Esophagus muscularis mucosa (tissue), 4 donors: ENCODE measurements around the gene DGKG.

Experiments used
- CTCF ChIP-seq, 3 experiments: fragments of 200-600 bp in 2 of 3; fragments of 450-650 bp in 1 of 3; sonication (generic) in 2 of 3; IDR thresholded peaks; one replicate each; pipeline ENCODE4 v1.5.1; 2017 to 2019; ENCODE audit warnings: antibody characterized with exemption in 3 of 3, mild to moderate bottlenecking in 2 of 3, moderate library complexity in 1 of 3
- EP300 ChIP-seq: sonication (generic); formaldehyde crosslinking; IDR thresholded peaks from one replicate; pipeline ENCODE4 v1.6.1; 2017; ENCODE audit warnings: antibody characterized with exemption
- POLR2AphosphoS5 ChIP-seq, 2 donors: sonication (generic); formaldehyde crosslinking; IDR thresholded peaks; one replicate each; pipeline ENCODE4 v1.6.1; 2017; ENCODE audit warnings: antibody characterized with exemption in 2 of 2

DNA sequence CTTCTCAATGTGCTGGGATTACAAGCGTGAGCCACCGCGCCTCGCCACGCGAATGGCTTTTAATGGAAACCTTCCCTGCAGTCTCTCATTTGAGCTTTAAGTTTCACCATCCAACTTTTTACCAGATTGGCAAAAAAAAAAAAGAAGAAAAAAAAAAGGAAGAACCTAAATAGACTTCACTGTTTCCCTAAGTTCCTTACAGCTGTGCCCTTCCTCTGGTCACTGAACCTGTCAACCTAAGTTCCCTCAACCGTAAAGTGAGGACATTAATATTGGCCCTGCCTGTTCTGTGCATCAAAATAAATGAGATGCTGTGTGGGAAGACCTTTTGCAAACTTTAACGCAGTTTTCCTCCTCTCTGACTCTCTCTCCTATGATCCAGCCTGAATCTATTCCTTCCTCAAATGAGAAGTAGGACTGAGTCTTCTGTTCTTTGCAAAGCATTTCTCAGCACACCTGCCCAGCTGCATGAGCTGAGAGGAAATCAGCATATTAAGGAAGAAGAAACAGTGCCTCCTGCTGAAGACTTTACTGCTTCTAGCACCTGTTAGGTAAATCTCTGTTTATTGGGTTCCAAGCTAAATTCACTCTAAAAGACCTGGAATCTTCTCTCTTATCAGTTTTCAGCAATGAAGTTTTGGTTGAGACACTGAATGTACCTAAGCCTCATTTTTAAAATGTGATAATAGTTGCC is 153.6 kb downstream of the DGKG start:
- no peak for TF ChIP-seq CTCF (IDR thresholded peaks at IDR 0.05)
- TF ChIP-seq POLR2AphosphoS5 (IDR thresholded peaks at IDR 0.05), result no peak
- TF ChIP-seq EP300, result no peak
